GM13976 (cell line): ENCODE results near the gene EVA1A.

Source experiments
- DNase-seq: peaks from one replicate; pipeline ENCODE4 v3.0.0; 2012; ENCODE audit warnings: low spot score
- CTCF ChIP-seq: IDR thresholded peaks from 2 replicates; pipeline ENCODE4 v1.5.1; 2012; ENCODE audit warnings: borderline replicate concordance, mild to moderate bottlenecking; ENCODE audit not compliant: insufficient read depth; ENCODE audit errors: extremely low read depth, missing control alignments, control extremely low read depth
- in situ Hi-C: fragments of 300-500 bp; cut with MboI; formaldehyde crosslinking; loops from one replicate; pipeline ENCODE4 v1.12.0; 2022; ENCODE audit warnings: low sequenced_read_pairs, mixed read lengths, inconsistent platforms; ENCODE audit not compliant: unreplicated experiment

EVA1A gene

GRCh38 chr2:75526842-75527241 is 33.9 kb downstream of the EVA1A start:
- DNase-seq = no peak
- no peak for TF ChIP-seq CTCF
- in situ Hi-C loops = no loop called here

- TF ChIP-seq CTCF = no peak
- in situ Hi-C loops = no loop called here
- DNase-seq = no peak
Observed at GRCh38 chr2:75525434-75526310, 35.1 kb downstream of the EVA1A start.

GRCh38 chr2:75524276-75524911 is 36.3 kb downstream of the EVA1A start:
- in situ Hi-C loops = no loop called here
- TF ChIP-seq CTCF = no peak
- no peak for DNase-seq

GRCh38 chr2:75523313-75524275 is 37.1 kb downstream of the EVA1A start:
- no peak for TF ChIP-seq CTCF
- in situ Hi-C loops = no loop called here
- DNase-seq = peak; percentile 25

GRCh38 chr2:75522543-75523312 is 38.0 kb downstream of the EVA1A start:
- no peak for TF ChIP-seq CTCF
- no peak for DNase-seq
- in situ Hi-C loops = no loop called here
